DMS153 (cell line): ENCODE results near the gene TYROBP.
"Not testable (repeated sequence)": the region's sequence is repeated elsewhere in the genome, so short reads cannot be mapped to it uniquely, and the experiment has no call there.

Experiments used
- DNase-seq: peaks from one replicate; lab custom pipeline; 2025; lab: John Stamatoyannopoulos, UW

Gene TYROBP

DNA sequence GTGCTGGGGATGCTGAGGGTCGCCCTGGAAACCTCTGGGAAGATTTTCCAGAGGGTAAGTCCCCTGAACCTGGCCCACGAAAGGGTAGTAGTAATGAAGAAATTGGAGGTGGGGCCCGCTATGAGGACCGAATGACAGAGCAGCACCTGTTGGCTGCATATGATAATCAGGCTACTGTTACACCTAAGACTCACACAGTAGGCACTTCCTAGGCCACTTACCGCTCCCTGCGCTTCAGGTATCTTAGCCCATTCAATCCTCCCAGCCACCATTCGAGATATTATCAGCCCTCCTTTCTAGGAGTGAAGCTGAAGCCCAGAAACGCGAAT is 23.7 kb upstream of the TYROBP start:
- no peak for DNase-seq

DNA sequence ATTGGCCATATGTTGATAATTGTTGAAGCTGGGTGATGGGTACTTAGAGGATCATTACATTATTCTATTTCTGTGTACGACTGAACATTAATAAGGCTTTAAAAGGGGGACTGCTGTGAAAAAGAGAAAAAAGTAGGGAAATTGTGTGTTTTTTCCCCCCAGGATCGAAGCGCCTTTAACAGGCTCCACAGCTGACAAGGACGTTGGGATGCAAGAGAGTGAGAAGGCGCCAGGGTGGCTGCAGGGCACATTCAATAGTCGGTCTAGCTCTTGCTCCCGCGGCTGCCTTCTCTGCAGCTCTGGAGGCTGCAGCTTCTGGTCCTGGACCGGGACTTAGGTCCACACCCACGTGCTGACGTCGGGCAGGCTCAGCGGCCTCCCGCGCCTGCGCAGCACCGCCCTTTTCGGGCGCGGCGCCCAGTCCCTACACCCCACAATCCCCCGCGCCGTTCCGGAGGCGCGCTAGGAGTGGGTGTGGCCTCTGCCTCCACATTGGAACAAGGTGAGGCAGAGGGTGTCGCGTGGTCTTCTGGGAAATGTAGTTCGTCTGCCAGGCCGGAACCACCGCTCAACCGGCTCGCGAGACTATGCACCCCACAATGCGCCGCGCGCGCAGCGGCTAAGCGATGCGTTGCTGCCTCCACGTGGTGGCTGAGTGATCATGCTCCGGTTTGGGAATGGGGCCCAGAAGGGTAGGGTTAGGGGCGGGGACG is 23.2 kb upstream of the TYROBP start:
- DNase-seq = peak; percentile 99

DNA sequence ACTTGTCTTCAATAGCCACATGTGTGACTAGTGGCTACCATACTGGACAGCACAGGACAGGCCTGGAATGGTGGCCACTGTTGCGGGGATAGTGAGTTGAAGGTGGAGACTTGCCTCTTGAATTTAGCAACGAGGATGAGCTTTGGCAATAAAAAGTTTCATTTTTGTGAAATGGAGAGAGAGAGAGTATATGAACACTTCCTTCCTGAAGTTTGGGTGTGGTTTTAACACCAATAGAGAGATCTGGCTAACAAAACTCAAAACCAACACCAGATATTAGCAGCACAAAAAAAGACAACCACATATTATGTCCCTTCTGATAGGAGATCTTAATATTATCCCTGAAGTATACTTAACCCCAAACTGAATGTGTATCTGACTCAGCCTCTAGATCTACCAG is 21.8 kb upstream of the TYROBP start:
- no peak for DNase-seq

DNA sequence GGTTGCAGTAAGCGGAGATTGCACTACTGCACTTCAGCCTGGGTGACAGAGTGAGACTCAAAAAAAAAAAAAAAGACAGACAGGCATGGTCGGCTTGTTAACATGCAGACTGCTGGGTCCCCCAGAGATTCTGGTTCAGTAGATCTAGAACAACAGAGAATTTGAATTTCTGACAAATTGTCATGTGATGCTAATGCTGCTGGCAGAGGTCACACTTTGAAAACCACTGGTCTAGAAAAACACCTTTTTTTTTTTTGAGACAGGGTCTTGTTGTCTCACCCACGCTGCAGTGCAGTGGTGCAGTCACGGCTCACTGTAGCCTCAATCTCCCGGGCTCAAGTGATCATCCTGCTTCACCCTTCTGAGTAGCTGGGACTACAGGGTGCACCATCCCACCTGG is 20.4 kb upstream of the TYROBP start:
- no peak for DNase-seq

DNA sequence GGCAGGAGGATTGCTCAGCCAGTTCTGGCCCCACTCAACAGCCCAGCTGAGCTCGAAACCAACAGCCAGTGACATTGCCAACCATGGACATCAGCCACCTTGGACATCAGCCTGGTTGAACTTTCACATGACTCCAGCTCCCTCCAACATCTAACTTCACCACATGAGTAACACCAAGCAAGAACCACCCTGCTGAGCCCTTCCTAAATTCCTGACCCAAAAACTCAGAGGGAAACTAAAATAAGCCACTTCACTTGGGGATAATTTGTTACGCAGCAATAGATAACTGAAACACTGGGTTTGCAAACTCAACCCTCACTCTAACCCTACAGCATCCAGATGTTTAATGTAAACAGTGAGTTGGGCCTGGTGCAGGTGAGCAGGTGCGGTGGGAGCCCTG is 17.4 kb upstream of the TYROBP start:
- no peak for DNase-seq

DNA sequence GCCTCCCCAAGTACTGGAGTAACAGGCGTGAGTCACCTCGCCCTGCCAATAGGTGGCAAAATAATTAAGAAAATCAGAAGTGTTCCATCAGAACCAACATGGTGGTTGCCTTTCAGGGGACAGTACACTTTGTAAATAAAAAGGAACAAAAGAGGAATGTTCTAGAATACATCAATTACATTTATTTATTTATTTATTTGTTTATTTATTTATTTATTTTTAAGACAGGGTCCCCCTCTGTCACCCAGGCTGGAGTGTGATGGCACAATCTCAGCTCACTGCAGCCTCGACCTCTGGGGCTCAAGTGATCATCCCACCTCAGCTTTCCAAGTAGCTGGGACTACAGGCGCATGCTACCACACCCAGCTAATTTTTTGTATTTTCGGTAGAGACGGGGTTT is 12.9 kb upstream of the TYROBP start:
- no peak for DNase-seq

DNA sequence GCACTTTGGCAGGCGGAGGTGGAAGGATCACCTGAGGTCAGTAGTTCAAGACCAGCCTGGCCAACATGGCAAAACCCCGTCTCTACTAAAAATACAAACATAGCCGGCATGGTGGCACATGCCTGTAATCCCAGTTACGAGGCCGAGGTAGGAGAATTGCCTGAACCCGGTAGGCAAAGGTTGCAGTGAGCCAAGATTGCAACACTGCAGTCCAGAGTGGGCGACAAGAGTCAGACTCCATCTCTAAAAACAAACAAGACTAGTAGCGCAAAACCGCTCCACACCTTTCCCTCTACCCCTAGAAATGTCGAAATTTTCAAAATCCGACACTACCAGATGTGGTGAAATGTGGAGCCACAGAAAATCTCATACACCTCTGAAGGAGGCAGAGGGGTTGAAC is 11.2 kb upstream of the TYROBP start:
- no peak for DNase-seq

DNA sequence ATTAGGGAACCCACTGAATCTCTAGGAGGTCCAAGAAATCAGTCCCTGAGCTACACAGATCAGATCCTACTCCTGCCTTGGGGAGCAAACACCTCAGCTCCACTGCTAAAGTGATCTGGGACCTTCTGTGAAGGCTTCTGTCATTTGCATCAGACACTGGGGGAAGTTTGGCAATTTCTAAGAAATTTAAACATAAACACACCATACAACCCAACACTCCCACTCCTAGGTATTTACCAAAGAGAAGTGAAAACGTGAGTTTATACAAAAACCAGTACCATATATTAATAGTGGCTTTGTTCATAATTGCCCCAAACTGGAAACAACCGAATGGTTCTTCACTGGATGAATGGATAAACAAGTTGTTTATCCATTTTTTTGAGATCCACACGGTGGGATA is 7.3 kb upstream of the TYROBP start:
- DNase-seq = no peak

DNA sequence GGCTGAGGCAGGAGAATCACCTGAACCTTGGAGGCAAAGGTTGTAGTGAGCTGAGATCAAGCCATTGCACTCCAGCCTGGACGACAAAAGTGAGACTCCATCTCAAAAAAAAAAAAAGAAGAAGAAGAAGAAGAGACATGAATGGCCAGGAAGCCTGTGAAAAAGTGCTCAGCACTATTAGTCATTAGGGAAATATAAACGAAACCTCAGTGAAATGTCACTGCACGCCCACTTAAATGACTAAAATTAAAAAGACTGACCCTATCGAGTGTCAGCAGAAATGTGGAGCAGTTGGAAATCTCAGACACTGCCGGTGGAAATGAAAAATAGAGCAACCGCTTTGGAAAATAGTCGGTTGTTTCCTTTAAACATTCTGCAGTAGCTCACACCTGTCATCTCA is 5.5 kb upstream of the TYROBP start:
- DNase-seq = no peak

DNA sequence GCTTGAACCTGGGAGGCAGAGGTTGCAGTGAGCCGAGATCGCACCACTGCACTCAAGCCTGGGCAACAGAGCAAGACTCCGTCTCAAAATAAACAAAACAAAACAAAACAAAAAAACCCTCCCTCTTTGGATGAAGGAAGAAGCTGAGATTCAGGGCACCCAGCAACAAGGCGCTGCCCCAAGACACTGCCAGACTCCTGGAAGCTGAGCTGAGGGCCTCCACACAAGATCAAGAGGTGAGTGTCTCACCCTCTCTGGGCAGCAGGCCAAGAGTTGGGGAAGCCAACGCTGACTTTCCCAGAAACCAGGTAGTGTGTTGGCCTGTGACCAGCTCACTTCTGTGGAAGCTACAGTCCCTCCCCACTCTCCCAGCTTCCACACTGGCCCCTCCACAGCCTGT is 3.7 kb upstream of the TYROBP start:
- no peak for DNase-seq

DNA sequence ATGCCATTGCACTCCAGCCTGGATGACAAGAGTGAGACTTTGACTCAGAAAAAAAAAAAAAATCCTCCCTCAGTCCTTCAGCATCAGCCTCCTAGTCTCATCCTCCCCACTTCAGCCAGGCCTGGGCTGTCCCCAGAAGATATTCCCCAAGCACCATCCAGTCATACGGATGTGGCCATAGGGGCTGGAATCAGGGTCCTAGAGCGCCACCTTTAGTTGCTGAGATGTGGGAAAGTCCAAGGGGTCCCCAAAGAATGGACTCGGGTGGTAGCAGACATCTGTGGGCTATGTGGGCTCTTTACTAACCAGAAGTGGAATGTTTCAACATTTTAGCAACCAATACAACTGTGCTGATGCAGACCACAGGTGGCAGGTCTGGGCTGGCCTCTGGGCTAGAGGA is 3.1 kb upstream of the TYROBP start:
- DNase-seq = no peak

DNA sequence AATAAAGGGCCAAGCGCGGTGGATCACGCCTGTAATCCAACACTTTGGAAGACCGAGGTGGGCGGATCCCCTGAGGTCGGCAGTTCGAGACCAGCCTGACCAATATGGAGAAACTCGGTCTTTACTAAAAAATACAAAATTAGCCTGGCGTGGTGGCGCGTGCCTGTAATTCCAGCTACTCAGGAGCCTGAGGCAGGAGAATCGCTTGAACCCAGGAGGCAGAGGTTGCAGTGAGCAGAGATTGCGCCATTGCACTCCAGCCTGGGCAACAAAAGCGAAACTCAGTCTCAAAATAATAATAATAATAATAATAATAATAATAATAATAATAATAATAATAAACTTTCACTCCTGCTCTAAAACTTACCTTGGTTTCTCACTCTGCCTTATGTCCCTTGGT is 2.3 kb upstream of the TYROBP start:
- DNase-seq = not testable (repeated sequence)

DNA sequence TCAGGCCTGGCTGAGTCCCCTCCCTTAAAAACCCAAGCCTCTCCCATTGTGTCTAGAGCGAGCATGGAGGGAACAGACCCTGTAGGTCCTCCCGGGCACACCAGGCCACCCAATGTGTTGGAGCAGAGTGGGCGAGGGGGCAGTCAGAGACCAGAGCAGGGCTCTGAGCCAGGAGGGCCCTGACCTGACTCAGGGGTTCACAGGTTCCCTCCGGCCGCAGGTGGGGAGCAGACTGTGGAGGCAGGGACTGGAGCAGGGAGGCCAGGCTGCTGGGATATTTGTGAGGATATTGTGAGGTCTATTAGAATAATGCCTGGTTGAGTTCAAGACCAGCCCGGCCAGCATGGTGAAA is 1.6 kb upstream of the TYROBP start:
- no peak for DNase-seq

DNA sequence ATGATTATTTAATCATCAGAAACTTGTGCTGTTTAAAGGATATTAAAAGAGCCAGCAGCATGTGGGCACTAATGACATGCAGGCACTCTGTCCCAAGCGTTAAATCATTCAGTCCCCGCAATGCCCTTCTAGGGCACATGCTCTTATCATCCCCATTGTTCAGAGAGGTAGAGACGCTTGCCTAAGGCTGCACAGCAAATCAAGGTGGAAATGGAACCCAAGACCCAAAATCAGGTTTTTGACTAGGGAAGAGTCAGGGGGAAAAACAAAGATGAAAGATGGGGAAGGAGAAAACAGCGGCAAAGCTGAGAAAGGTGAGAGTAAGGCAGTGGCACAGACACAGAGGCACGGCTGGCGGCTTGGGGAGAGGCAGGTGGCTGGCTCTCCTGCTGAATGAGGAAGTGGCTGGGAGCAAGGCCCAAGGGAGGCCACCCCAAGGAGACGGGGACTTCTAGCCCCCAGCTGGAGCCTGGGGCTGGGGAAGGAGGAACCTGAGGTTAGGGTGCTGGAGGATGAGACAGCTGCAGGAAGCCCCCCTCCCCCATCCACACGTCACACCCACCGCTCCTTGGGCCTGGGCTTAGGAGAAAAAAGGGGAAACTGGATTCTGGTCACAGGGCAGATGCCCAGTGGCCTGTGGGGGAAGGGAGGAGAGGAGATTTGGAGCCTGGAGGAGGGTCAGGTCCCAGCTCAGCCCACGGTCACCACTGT is 1.0 kb upstream of the TYROBP start:
- DNase-seq = no peak

DNA sequence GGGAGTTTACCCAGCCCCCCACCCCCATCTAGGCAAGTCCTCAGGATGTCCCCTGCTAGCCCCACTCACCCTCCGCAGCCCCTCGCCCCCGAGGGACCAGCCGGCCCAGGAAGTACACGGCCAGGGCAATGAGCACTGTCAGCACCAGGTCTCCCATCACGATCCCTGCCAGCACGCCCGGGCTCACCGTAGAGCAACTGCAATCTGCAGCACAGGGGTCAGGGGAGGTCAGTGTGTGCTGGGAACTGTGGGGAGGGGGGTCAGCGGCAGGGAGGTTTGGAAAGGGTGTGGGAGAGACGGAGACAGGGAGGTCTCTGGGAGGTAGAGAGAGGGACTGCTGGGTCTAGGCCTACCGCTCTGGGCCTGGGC is 734 bp downstream of the TYROBP start:
- DNase-seq = no peak

DNA sequence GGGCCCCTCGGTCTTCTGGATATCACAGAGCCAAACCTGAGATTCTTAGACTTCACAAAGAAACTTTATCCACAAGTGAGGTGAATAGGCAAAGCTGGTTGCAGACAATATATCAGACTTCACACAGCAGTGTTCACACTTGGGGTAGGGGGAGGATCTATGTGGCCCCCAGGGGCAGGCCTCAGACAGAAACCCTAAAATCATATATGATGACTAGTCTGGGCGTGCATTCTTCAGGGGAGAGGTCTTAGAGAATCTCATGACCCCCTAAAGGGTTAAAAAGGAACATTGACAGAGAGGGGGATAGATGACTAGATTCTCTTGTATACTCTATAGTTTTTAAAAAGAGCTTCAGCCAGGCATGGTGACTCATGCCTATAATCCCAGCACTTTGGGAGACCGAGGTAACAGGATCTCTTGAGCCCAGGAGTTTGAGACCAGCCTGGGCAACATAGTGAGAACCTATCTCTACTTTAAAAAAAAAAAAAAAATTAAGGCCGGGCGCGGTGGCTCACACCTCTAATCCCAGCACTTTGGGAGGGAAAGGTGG is 2.8 kb downstream of the TYROBP start:
- no peak for DNase-seq

DNA sequence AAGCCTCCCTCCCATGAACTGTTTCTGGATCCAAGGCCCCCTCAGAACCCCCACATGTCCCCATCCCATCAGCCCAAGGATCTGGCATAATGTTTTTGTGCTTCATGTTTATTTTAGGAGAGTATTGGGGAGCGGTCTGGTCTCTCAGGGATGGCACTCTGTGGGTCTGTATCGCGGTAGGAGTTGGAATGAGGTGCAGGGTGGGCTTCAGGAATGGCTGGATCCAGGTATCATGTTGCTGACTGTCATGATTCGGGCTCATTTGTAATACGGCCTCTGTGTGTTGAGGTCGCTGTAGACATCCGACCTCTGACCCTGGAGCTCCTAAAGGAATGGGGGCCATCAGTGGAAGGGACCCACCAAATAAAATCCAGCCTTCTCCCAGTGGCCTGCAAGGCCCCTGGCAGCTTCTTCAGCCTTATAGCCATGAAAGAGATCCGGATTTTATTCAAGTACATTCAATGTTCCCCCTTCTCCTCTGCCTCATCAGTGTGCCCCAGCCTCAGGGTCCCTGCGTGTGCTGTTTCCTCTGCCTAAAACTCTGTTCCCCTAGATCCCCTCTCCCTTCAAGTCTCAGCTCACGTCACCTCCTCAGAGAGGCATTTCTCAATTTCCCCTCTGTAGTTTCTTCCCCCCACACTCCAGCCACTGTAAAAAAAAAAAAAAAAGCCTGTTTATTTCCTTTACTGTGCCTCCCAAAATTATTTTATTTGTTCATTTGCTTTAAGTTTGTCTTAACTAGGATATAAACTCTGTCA is 3.6 kb downstream of the TYROBP start:
- DNase-seq = no peak

DNA sequence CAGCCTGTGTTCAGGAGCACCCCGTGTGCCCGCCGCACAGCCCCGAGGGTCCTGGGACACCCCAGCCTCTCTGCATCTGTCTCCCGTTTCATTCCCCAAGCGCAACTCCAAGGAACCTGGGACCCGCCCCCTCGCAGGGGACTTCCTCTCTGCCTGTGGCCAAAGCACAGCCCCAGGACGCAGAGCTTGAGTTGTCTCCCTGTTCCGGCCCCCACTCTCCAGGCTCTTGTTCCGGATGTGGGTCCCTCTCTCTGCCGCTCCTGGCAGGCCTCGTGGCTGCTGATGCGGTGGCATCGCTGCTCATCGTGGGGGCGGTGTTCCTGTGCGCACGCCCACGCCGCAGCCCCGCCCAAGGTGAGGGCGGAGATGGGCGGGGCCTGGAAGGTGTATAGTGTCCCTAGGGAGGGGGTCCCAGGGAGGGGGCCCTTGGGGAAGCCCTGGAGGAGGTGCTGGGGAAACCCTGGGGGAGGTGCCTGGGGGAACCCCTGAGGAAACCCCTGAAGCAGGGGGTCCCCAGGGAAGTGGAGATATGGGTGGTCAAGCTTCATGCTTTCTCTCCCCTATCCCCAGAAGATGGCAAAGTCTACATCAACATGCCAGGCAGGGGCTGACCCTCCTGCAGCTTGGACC is 4.4 kb downstream of the TYROBP start:
- DNase-seq = peak; percentile 79

DNA sequence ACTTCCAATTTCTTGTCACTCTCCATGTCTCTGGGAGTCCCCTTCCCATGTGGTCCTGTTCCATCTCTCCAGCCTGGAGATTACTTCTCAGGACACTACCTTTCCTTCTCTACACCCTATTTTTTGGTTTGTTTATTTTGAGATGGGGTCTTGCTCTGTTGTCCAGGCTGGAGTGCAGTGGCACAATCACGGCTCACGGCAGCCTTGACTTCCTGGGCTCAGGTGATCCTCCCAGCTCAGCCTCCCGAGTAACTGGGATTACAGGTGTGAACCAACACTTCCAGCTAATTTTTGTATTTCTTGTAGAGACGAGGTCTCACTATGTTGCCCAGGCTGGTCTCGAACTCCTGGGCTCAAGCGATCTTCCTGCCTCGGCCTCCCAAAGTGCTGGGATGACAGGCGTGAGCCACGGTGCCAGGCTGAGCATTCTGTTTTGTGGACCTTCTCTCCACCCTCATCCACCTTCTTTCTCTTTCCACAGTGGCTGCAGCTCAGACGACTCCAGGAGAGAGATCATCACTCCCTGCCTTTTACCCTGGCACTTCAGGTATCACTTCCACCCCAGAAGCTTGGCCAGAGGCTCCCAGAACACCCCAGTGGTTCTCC is 5.1 kb downstream of the TYROBP start:
- DNase-seq = no peak

DNA sequence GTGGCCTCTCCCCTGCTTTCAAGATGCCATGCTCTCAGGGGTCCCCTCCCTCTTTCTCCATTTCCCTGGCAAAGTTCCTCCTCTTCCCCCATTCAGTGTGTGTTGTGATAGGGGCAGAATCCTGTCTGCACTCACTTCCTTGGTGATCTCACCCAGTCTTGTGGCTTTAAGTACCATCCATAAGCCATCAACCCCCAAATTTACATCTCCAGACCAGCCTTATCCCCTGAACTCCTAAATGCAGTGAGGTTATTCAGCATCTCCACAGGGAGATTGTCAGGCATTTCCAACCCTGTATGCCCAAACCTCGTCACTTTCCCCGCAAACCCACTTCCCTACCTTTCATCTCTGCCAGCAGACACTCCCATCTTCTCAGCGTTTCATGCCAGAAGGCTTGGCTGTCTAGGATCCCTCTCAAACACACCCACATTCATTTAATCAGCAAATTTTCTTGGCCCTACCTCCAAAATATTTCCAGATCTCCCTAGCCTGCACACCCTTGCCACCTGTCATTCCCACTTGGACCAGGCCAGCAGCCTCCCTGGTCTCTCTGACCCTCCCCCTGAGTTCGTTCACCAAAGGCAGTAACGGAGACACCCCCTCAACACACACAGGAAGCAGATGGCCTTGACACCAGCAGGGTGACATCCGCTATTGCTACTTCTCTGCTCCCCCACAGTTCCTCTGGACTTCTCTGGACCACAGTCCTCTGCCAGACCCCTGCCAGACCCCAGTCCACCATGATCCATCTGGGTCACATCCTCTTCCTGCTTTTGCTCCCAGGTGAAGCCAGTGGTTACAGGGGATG is 6.0 kb downstream of the TYROBP start, which contains the start of gene HCST:
Gene HCST (plus strand): TSS at position 676 of the 808 bp plus-strand sequence. CDS start 65 bp downstream, at position 741.
- no peak for DNase-seq

DNA sequence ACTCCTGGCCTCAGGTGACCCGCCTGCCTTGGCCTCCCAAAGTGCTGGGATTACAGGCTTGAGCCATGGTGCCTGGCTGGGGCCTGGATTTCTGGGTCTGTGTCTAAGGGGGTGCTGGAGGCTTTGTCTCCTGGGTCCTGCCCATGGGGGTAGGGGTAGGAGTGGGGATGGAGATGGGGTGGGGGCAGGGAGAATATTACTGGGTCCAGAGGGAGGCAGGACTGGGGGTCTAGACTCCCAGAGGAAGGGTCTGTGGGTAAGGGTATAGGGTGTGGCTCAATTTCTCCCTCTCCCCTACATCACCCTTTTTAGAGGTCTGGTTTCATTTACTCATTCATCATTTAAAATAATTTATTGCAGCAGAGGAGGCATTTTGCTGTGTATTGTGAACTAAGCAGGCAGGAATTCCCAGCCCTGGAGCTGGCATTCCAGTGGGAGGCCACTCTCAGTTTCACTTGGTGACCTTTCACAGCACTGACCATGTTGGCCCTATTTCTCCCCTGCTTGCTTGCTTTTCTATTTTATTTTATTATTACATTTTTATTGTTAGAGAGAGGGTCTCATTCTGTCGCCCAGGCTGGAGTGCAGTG is 6.9 kb downstream of the TYROBP start:
- no peak for DNase-seq
